Bronchial epithelial cell (primary cell): ENCODE results near the gene CYP4B1. TPM values are rescaled to one million over a fixed set of nuclear protein-coding genes. Genes with fewer than 3 reads are reported as not detected.
"Not testable (repeated sequence)": the region's sequence is repeated elsewhere in the genome, so short reads cannot be mapped to it uniquely, and the experiment has no call there.

Experiments
- DNase-seq: peaks from one replicate; pipeline ENCODE4 v3.0.0-alpha.2; 2010; ENCODE audit warnings: low read depth
- FAIRE-seq: peaks from 2 replicates; lab custom pipeline; 2011; peaks lifted over from hg19 to GRCh38; lab: Jason Lieb, UNC
- H3K27me3 ChIP-seq: 2 replicates; pipeline ENCODE4 v1.5.1; 2011; ENCODE audit warnings: low read length; ENCODE audit not compliant: control insufficient read depth, insufficient read depth
- H3K36me3 ChIP-seq: 2 replicates; pipeline ENCODE4 v1.5.1; 2011; ENCODE audit warnings: low read length; ENCODE audit not compliant: control insufficient read depth, insufficient read depth
- H3K4me3 ChIP-seq: 2 replicates; pipeline ENCODE4 v1.5.1; 2011; ENCODE audit warnings: mild to moderate bottlenecking, low read depth, low read length, control low read depth
- total RNA-seq: library from RNA; depleted of rRNA; stranded (reverse); fragments of >200 nt; gene quantifications from 2 replicates; pipeline ENCODE4 v1.2.1, GENCODE V29; 2014
- TF ChIP-seq, protein P1 (sequence below): IDR thresholded peaks from 2 replicates; pipeline ENCODE4 v1.5.1; 2011; ENCODE audit warnings: mild to moderate bottlenecking, moderate library complexity, low read length, control low read depth, inconsistent platforms; ENCODE audit not compliant: insufficient read depth, severe bottlenecking

Gene CYP4B1
- total RNA-seq, result 3.6 TPM in 1 of 2 replicates, not detected in the other

- FAIRE-seq (no peak), DNase-seq (peak; percentile 27)
Measured at GRCh38 chr1:46798810-46799209, at the start of gene CYP4B1. Gene CYP4B1 (plus strand): TSS chr1:46799046. CDS start chr1:46799082, 36 bp downstream.

GRCh38 chr1:46749404-46749803 lies 49.4 kb upstream of the CYP4B1 start:
- Histone ChIP-seq H3K4me3 (no peak overlapping the region), H3K36me3 (no peaks in the 10 kb centered on the region), H3K27me3 (no peaks in the 10 kb centered on the region)
- TF ChIP-seq, protein P1, sequence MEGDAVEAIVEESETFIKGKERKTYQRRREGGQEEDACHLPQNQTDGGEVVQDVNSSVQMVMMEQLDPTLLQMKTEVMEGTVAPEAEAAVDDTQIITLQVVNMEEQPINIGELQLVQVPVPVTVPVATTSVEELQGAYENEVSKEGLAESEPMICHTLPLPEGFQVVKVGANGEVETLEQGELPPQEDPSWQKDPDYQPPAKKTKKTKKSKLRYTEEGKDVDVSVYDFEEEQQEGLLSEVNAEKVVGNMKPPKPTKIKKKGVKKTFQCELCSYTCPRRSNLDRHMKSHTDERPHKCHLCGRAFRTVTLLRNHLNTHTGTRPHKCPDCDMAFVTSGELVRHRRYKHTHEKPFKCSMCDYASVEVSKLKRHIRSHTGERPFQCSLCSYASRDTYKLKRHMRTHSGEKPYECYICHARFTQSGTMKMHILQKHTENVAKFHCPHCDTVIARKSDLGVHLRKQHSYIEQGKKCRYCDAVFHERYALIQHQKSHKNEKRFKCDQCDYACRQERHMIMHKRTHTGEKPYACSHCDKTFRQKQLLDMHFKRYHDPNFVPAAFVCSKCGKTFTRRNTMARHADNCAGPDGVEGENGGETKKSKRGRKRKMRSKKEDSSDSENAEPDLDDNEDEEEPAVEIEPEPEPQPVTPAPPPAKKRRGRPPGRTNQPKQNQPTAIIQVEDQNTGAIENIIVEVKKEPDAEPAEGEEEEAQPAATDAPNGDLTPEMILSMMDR, result no peak
- FAIRE-seq (no peak), DNase-seq (peak; percentile 44)

More at GRCh38 chr1:46798810-46799209, at the start of gene CYP4B1:
- H3K27me3 ChIP-seq, result no peaks in the 10 kb centered on the region
- no peaks in the 10 kb centered on the region for H3K36me3 ChIP-seq
- TF ChIP-seq, protein P1, result no peak
- no peak within 1 kb of the TSS for H3K4me3 ChIP-seq

DNA sequence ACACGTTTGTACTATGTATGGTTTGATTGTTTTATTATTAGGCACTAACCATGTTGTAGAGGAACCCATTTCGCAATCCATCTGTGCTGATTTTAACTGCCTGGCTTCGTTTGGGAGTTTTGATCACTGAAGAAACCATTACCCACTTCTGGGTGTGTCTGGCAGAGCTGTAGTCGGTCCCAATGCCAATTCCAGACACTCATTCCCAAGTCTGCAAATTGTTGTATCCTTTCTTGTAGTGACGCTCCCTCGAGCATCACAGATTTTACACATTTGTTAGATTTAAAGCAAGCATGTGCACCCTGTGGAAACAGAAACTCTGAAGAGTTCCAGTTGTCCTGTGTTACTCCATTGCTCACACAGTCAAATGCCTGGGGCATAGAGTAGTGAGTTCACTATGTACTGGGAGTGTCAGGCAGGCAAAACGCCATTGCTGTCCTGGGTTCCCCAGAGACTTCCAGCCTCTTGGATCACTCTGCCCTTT lies 48.9 kb upstream of the CYP4B1 start:
- FAIRE-seq (peak; percentile 72), DNase-seq (peak; percentile 74)
- H3K36me3 ChIP-seq, result no peaks in the 10 kb centered on the region
- TF ChIP-seq, protein P1, result no peak
- H3K27me3 ChIP-seq, result no peaks in the 10 kb centered on the region
- H3K4me3 ChIP-seq, result no peak overlapping the region

- no peak for FAIRE-seq
- no peak overlapping the region for H3K4me3 ChIP-seq
- no peaks in the 10 kb centered on the region for H3K27me3 ChIP-seq
Measured at GRCh38 chr1:46753985-46754384, 44.9 kb upstream of the CYP4B1 start.

DNA sequence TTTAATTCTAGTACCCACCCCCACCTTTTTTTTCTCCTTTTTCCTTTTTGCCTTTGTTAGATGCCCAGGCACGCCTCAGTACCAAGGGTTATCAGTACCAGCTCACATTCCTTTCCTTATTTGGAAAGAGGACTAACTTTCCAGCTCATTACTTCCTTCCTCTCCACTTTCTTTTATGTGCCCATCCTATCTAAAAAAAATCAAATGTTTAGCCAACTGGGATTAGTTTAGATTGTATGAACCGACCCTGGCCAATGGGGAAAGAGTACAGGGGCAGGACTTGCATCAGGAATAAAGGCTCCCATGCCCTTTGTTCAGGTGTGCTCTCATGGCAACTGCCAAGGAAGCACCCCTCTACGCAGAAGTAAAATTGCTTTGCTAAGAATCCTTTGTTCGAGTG lies 44.1 kb upstream of the CYP4B1 start:
- peak; percentile 76 for DNase-seq
- FAIRE-seq, H3K4me3 ChIP-seq, H3K36me3 ChIP-seq, H3K27me3 ChIP-seq: not testable (repeated sequence)

More at GRCh38 chr1:46753985-46754384, 44.9 kb upstream of the CYP4B1 start:
- DNase-seq, result no peak
- TF ChIP-seq, protein P1, result no peak
- H3K36me3 ChIP-seq, result no peaks in the 10 kb centered on the region

DNA sequence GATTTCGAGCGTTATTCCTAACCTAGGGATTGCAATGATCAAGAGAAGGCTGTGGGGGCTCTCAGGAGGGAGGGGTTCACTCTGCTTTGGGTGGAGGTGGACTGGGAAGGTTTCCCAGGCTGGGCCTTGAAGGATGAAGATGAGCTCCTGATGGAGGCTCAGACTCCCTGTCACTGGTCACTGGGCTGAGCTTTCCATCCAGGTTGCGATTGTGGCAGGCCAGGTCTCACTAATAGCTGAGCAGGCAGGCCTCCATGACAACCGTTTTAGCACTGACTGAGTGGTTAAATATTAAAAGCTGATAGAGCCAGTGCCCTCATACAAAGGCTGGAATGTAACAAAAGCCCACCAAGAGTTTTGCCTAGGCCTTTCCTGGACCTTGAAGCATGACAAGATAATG lies 43.7 kb upstream of the CYP4B1 start:
- TF ChIP-seq, protein P1, result no peak

More for the DNA sequence above, 43.7 kb upstream of the CYP4B1 start:
- H3K27me3 ChIP-seq, result no peaks in the 10 kb centered on the region
- no peak overlapping the region for H3K4me3 ChIP-seq
- no peak for DNase-seq
- no peaks in the 10 kb centered on the region for H3K36me3 ChIP-seq
- no peak for FAIRE-seq
